GM10266 (cell line): ENCODE measurements around the gene COIL.

ENCODE experiments used
- DNase-seq: peaks from one replicate; pipeline ENCODE4 v3.0.0; 2012; ENCODE audit errors: extremely low spot score
- TF ChIP-seq, protein P1 (sequence below): IDR thresholded peaks from 2 replicates; pipeline ENCODE4 v1.5.1; 2012; ENCODE audit warnings: mild to moderate bottlenecking, low read depth; ENCODE audit not compliant: control insufficient read depth, insufficient read depth; ENCODE audit errors: missing control alignments

COIL gene

GRCh38 chr17:56890390-56890789, 70.5 kb downstream of the COIL start:
- no peak for DNase-seq
- TF ChIP-seq, protein P1, sequence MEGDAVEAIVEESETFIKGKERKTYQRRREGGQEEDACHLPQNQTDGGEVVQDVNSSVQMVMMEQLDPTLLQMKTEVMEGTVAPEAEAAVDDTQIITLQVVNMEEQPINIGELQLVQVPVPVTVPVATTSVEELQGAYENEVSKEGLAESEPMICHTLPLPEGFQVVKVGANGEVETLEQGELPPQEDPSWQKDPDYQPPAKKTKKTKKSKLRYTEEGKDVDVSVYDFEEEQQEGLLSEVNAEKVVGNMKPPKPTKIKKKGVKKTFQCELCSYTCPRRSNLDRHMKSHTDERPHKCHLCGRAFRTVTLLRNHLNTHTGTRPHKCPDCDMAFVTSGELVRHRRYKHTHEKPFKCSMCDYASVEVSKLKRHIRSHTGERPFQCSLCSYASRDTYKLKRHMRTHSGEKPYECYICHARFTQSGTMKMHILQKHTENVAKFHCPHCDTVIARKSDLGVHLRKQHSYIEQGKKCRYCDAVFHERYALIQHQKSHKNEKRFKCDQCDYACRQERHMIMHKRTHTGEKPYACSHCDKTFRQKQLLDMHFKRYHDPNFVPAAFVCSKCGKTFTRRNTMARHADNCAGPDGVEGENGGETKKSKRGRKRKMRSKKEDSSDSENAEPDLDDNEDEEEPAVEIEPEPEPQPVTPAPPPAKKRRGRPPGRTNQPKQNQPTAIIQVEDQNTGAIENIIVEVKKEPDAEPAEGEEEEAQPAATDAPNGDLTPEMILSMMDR = no peak
